ENCODE results near the gene WNK1. TPM values are rescaled to one million over a fixed set of nuclear protein-coding genes. Genes with fewer than 3 reads are reported as not detected.

Gene WNK1
- polyA plus RNA-seq, 1 donor (not counting 4 experiments of a cell fraction or from before 2014, with no cell fraction given), result 72.3 TPM

DNA sequence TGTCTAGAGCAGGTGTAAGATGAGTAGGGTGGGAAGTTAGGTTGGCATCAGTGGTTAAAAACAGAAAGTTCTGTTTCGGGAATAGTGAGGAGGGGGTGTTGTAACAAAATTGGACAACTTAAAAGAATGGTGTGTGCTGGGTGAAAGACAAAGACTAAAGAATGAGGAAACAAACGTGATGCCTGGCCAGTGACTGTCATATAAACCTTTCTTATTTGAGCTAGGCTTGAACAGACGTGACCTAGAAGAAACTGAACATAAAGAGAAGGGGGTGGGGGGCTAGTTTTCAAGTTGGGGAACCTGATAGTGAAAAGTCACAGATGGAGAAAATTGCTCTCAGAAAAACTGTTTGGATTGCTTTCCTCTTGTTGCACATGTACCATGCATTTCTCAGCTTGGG, 157.5 kb downstream of the WNK1 start:
- H3K4me3 ChIP-seq (ENCODE audit: control insufficient read depth in 2 of 3, extremely low read depth in 1 of 3, insufficient read depth in 2 of 3, low read depth in 1 of 3, low read length in 3 of 3), result no peak overlapping the region
- FAIRE-seq (no peak), DNase-seq (ENCODE audit: low read depth, low spot score) (no peak)
- H3K4me2 ChIP-seq (ENCODE audit: control insufficient read depth, extremely low read depth, insufficient read depth, low read depth, low read length), result no peak overlapping the region
- H3K9me1 ChIP-seq (ENCODE audit: control insufficient read depth, extremely low read depth, insufficient read depth, low read length), result no peaks in the 10 kb centered on the region
- dilution Hi-C loops (cut with MboI; ENCODE audit: extremely low pct_ligation_motif_present, low sequenced_read_pairs), result no loop called here
- H3K9me3 ChIP-seq (ENCODE audit: control insufficient read depth, low read depth, low read length), result no peaks in the 10 kb centered on the region
- H2AFZ ChIP-seq (ENCODE audit: control insufficient read depth, low read length), result no peak overlapping the region
- H3K79me2 ChIP-seq (ENCODE audit: control insufficient read depth, insufficient read depth, low read length), result peaks cover 4% of the 10 kb centered on the region
- no peaks in the 10 kb centered on the region for H4K20me1 ChIP-seq (ENCODE audit: control insufficient read depth, extremely low read depth, insufficient read depth, low read length)
- no peaks in the 10 kb centered on the region for H3K27me3 ChIP-seq (ENCODE audit: control insufficient read depth, extremely low read depth, insufficient read depth, low read length)
- H3K27ac ChIP-seq (ENCODE audit: control insufficient read depth, insufficient read depth, low read length), result no peak overlapping the region
- H3K9ac ChIP-seq (ENCODE audit: control insufficient read depth, extremely low read depth, insufficient read depth, low read length), result no peak overlapping the region
- peaks cover 21% of the 10 kb centered on the region for H3K4me1 ChIP-seq (ENCODE audit: control insufficient read depth, extremely low read depth, insufficient read depth, low read length)
- H3K36me3 ChIP-seq (ENCODE audit: control insufficient read depth in 2 of 2, extremely low read depth in 1 of 2, insufficient read depth in 2 of 2, low read length in 2 of 2), result peaks cover 30 to 54% of the 10 kb centered on the region in 2 experiments
- TF ChIP-seq EZH2 (IDR thresholded peaks at IDR 0.05; ENCODE audit: low read length), result no peak
- TF ChIP-seq, protein P1, sequence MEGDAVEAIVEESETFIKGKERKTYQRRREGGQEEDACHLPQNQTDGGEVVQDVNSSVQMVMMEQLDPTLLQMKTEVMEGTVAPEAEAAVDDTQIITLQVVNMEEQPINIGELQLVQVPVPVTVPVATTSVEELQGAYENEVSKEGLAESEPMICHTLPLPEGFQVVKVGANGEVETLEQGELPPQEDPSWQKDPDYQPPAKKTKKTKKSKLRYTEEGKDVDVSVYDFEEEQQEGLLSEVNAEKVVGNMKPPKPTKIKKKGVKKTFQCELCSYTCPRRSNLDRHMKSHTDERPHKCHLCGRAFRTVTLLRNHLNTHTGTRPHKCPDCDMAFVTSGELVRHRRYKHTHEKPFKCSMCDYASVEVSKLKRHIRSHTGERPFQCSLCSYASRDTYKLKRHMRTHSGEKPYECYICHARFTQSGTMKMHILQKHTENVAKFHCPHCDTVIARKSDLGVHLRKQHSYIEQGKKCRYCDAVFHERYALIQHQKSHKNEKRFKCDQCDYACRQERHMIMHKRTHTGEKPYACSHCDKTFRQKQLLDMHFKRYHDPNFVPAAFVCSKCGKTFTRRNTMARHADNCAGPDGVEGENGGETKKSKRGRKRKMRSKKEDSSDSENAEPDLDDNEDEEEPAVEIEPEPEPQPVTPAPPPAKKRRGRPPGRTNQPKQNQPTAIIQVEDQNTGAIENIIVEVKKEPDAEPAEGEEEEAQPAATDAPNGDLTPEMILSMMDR (optimal IDR thresholded peaks at IDR 0.05 in 1 of 3, IDR thresholded peaks at IDR 0.05 in 1 of 3, conservative IDR thresholded peaks at IDR 0.05 in 1 of 3; ENCODE audit: extremely low read depth in 1 of 3, insufficient read depth in 2 of 3, low read length in 3 of 3), result no peak

DNA sequence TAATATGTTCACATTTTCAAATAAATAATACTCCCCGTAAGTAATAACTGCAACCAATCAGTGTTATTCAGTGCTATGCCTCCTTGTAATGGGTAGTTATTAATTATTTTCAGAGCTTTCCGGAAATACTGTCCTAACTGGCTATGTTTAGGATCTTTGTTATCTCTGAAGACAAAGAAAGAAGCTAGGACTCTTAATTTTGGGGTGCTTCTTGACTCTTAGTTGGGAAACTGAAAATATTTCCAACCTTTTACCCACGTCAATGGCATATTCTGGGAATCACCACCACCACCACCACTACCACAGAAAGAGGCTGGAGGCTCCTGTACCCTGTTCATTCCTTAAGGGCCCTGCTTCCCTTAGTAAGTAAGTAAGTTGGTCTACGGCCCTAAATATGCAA, 158.0 kb downstream of the WNK1 start:
- no peaks in the 10 kb centered on the region for H3K9me3 ChIP-seq (ENCODE audit: control insufficient read depth, low read depth, low read length)
- no peaks in the 10 kb centered on the region for H4K20me1 ChIP-seq (ENCODE audit: control insufficient read depth, extremely low read depth, insufficient read depth, low read length)
- no peak overlapping the region for H2AFZ ChIP-seq (ENCODE audit: control insufficient read depth, low read length)
- H3K36me3 ChIP-seq (ENCODE audit: control insufficient read depth in 2 of 2, extremely low read depth in 1 of 2, insufficient read depth in 2 of 2, low read length in 2 of 2), result peaks cover 29 to 57% of the 10 kb centered on the region in 2 experiments
- FAIRE-seq, result no peak
- H3K9me1 ChIP-seq (ENCODE audit: control insufficient read depth, extremely low read depth, insufficient read depth, low read length), result no peaks in the 10 kb centered on the region
- peaks cover 4% of the 10 kb centered on the region for H3K79me2 ChIP-seq (ENCODE audit: control insufficient read depth, insufficient read depth, low read length)
- H3K4me3 ChIP-seq (ENCODE audit: control insufficient read depth in 2 of 3, extremely low read depth in 1 of 3, insufficient read depth in 2 of 3, low read depth in 1 of 3, low read length in 3 of 3), result no peak overlapping the region
- DNase-seq (ENCODE audit: low read depth, low spot score), result no peak
- H3K4me2 ChIP-seq (ENCODE audit: control insufficient read depth, extremely low read depth, insufficient read depth, low read depth, low read length), result no peak overlapping the region
- TF ChIP-seq EZH2 (IDR thresholded peaks at IDR 0.05; ENCODE audit: low read length), result no peak
- TF ChIP-seq, protein P1 (optimal IDR thresholded peaks at IDR 0.05 in 1 of 3, IDR thresholded peaks at IDR 0.05 in 1 of 3, conservative IDR thresholded peaks at IDR 0.05 in 1 of 3; ENCODE audit: extremely low read depth in 1 of 3, insufficient read depth in 2 of 3, low read length in 3 of 3), result no peak
- H3K27me3 ChIP-seq (ENCODE audit: control insufficient read depth, extremely low read depth, insufficient read depth, low read length), result no peaks in the 10 kb centered on the region
- H3K27ac ChIP-seq (ENCODE audit: control insufficient read depth, insufficient read depth, low read length), result no peak overlapping the region
- H3K4me1 ChIP-seq (ENCODE audit: control insufficient read depth, extremely low read depth, insufficient read depth, low read length), result peaks cover 26% of the 10 kb centered on the region
- no peak overlapping the region for H3K9ac ChIP-seq (ENCODE audit: control insufficient read depth, extremely low read depth, insufficient read depth, low read length)
- dilution Hi-C loops (cut with MboI; ENCODE audit: extremely low pct_ligation_motif_present, low sequenced_read_pairs), result no loop called here

Data from keratinocyte (primary cell).